ENCODE measurements around the gene NFATC2.
A peak's percentile ranks its signal among the peaks of the same experiment; 100 is the strongest.

The NFATC2 gene

DNA sequence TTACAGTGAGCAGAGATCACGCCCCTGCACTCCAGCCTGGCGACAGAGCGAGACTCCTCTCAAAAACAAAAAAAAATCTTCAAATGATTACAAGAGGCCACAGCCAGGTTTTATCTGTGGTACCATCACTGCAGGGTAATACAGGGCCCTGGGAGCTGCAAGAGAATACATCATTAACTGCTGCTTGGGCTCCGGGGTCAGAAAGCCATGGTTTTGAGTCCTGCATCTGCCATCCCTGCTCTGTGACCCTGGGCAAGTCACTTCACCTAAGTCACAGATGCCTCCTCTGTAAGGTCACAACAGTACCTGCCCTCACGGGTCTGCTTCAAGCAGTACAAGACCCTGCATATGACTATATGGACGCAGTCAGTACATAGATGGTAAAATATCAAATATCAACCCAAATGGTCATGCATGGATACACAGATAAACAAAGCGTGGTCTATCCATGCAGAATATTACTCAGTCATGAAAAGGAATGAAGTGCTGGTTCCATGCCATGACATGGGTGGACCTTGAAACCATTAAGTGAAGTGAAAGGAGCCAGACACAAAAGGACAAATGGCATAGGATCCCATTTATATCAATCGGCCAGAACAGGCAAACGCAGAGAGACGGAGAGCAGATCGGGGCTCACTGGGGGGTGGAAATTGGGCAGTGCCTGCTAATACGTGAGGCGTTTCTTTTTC, 83.6 kb downstream of the NFATC2 start:
- H4K20me1 ChIP-seq (ENCODE audit: control insufficient read depth, insufficient read depth, low read depth, low read length): no peaks in the 10 kb centered on the region
- H3K4me3 ChIP-seq (ENCODE audit: low read length): no peak overlapping the region
- peaks cover 68% of the 10 kb centered on the region for H3K36me3 ChIP-seq (ENCODE audit: control insufficient read depth, low read length)
- peaks cover 79% of the 10 kb centered on the region for H3K4me1 ChIP-seq (ENCODE audit: control insufficient read depth, low read length)
- H3K79me2 ChIP-seq (ENCODE audit: control insufficient read depth, low read length): peaks cover 9% of the 10 kb centered on the region
- no peaks in the 10 kb centered on the region for H3K27me3 ChIP-seq (ENCODE audit: control insufficient read depth, low read length)
- H3K9me3 ChIP-seq (ENCODE audit: control insufficient read depth, insufficient read depth, low read length): no peaks in the 10 kb centered on the region
- no peaks in the 10 kb centered on the region for H3K9me2 ChIP-seq (replicated peaks; ENCODE audit: control insufficient read depth, low read length)
- no peak for TF ChIP-seq EZH2phosphoT487 (IDR thresholded peaks at IDR 0.05; ENCODE audit: borderline replicate concordance, low read length)
- TF ChIP-seq, protein P1, sequence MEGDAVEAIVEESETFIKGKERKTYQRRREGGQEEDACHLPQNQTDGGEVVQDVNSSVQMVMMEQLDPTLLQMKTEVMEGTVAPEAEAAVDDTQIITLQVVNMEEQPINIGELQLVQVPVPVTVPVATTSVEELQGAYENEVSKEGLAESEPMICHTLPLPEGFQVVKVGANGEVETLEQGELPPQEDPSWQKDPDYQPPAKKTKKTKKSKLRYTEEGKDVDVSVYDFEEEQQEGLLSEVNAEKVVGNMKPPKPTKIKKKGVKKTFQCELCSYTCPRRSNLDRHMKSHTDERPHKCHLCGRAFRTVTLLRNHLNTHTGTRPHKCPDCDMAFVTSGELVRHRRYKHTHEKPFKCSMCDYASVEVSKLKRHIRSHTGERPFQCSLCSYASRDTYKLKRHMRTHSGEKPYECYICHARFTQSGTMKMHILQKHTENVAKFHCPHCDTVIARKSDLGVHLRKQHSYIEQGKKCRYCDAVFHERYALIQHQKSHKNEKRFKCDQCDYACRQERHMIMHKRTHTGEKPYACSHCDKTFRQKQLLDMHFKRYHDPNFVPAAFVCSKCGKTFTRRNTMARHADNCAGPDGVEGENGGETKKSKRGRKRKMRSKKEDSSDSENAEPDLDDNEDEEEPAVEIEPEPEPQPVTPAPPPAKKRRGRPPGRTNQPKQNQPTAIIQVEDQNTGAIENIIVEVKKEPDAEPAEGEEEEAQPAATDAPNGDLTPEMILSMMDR (IDR thresholded peaks at IDR 0.05; ENCODE audit: low read depth, low read length, poor library complexity, severe bottlenecking): no peak
- H3F3A ChIP-seq (ENCODE audit: control insufficient read depth, insufficient read depth): peaks cover 15% of the 10 kb centered on the region
- no peak overlapping the region for H3K4me2 ChIP-seq (ENCODE audit: low read length)
- peak overlapping the region; percentile 31 for H3K27ac ChIP-seq (ENCODE audit: low read depth, low read length)

DNA sequence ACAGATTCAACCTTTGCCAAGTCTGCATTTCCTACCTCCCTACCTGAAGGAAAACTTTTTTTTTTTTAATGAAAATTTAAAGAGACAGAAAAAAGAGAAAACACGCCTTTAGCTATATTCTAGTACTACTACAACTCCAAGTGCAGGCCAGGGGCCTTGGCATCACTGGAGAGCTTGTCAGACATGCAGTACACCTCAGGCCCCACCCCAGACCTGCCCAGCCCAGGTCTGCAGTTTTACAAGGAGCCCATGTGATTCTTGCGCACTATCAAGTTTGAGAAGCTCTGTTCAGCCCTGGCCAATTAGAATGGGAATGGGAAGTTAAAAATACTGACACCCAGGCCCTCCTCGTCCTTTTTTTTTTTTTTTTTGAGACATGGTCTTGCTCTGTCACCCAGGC, 85.0 kb downstream of the NFATC2 start:
- Histone ChIP-seq H3K36me3 (ENCODE audit: control insufficient read depth, low read length) (peaks cover 68% of the 10 kb centered on the region), H4K20me1 (ENCODE audit: control insufficient read depth, insufficient read depth, low read depth, low read length) (no peaks in the 10 kb centered on the region), H3K4me1 (ENCODE audit: control insufficient read depth, low read length) (peaks cover 66% of the 10 kb centered on the region), H3K9me3 (ENCODE audit: control insufficient read depth, insufficient read depth, low read length) (no peaks in the 10 kb centered on the region), H3K27ac (ENCODE audit: low read depth, low read length) (peak overlapping the region; percentile 76), H3K9me2 (replicated peaks; ENCODE audit: control insufficient read depth, low read length) (no peaks in the 10 kb centered on the region), H3K4me3 (ENCODE audit: low read length) (peak overlapping the region; percentile 31), H3F3A (ENCODE audit: control insufficient read depth, insufficient read depth) (peaks cover 15% of the 10 kb centered on the region), H3K27me3 (ENCODE audit: control insufficient read depth, low read length) (no peaks in the 10 kb centered on the region), H3K79me2 (ENCODE audit: control insufficient read depth, low read length) (peaks cover 9% of the 10 kb centered on the region), H3K4me2 (ENCODE audit: low read length) (peak overlapping the region; percentile 53)
- TF ChIP-seq, protein P1 (IDR thresholded peaks at IDR 0.05; ENCODE audit: low read depth, low read length, poor library complexity, severe bottlenecking): no peak
- no peak for TF ChIP-seq EZH2phosphoT487 (IDR thresholded peaks at IDR 0.05; ENCODE audit: borderline replicate concordance, low read length)

DNA sequence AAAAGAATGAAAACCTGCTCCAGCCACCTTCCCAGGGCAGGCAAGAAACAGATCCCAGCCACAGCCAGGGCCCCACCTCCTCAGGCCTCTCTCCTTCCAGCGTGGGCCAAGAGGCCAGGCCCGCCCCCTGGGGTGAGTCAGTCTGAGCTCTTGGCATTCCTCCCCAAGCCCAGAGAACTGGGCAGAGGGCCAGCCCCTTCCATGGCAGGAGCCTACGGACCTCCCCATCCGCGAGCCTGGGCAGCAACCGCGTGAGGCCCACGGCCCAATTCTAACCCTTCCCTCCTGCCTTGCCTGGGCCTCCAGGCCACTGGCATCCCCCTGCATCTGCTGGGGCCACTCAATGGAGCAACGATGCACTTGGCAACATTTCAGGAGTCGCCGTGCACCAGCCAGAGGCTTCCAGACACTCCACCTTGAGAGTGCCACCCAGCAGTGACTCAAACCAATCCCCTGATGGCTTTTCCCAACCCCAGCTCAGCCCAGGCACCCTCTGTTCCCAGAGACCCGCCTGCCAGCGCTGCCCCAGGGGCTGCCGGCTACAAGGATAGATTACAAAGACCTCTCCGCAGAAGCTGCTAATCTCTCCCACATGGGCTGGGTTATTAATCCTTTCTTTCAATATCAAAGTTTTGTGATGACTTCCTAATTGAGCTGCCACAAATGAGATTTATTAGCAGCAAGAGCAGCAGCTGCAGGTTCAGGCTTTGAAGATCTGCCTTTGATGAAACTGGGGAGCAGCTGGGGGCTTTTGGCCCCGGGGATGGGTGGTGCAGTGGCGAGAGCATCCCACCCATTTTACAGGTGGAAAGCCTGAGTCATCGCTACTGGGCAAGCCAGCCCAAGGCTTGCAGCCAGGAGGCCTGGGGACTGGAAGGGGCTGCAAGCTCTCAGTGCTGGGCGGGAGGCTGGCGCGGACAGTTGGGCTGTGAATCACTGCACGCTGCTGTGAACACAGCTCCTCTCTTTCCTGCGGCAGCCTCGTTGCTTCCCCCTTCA, 85.7 kb downstream of the NFATC2 start:
- Histone ChIP-seq H3K4me1 (ENCODE audit: control insufficient read depth, low read length) (peaks cover 59% of the 10 kb centered on the region), H3K36me3 (ENCODE audit: control insufficient read depth, low read length) (peaks cover 68% of the 10 kb centered on the region), H3K27me3 (ENCODE audit: control insufficient read depth, low read length) (no peaks in the 10 kb centered on the region), H3K79me2 (ENCODE audit: control insufficient read depth, low read length) (peaks cover 9% of the 10 kb centered on the region), H4K20me1 (ENCODE audit: control insufficient read depth, insufficient read depth, low read depth, low read length) (no peaks in the 10 kb centered on the region), H3F3A (ENCODE audit: control insufficient read depth, insufficient read depth) (peaks cover 15% of the 10 kb centered on the region), H3K9me3 (ENCODE audit: control insufficient read depth, insufficient read depth, low read length) (no peaks in the 10 kb centered on the region), H3K9me2 (replicated peaks; ENCODE audit: control insufficient read depth, low read length) (no peaks in the 10 kb centered on the region), H3K4me3 (ENCODE audit: low read length) (peak overlapping the region; percentile 31), H3K27ac (ENCODE audit: low read depth, low read length) (peak overlapping the region; percentile 76), H3K4me2 (ENCODE audit: low read length) (peak overlapping the region; percentile 53)
- TF ChIP-seq, protein P1 (IDR thresholded peaks at IDR 0.05; ENCODE audit: low read depth, low read length, poor library complexity, severe bottlenecking): no peak
- TF ChIP-seq EZH2phosphoT487 (IDR thresholded peaks at IDR 0.05; ENCODE audit: borderline replicate concordance, low read length): no peak

Data from DOHH2 (cell line).